ENCODE measurements around the gene C19orf85. TPM values are rescaled to one million over a fixed set of nuclear protein-coding genes. Genes with fewer than 3 reads are reported as not detected.

C19orf85 gene
- total RNA-seq, 1 experiment from 2014 or later, result not detected

GRCh38 chr19:55477905-55478304 lies 13.4 kb upstream of the C19orf85 start:
- DNase-seq (ENCODE audit: low spot score), result no peak

- DNase-seq (ENCODE audit: low spot score), result peak; percentile 100
Measured at GRCh38 chr19:55476100-55476775, 11.7 kb upstream of the C19orf85 start, which contains the start of gene ZNF628. Gene ZNF628, plus strand, starts transcription at chr19:55476617. Its CDS starts 3,294 bp downstream, at chr19:55479911.

DNA sequence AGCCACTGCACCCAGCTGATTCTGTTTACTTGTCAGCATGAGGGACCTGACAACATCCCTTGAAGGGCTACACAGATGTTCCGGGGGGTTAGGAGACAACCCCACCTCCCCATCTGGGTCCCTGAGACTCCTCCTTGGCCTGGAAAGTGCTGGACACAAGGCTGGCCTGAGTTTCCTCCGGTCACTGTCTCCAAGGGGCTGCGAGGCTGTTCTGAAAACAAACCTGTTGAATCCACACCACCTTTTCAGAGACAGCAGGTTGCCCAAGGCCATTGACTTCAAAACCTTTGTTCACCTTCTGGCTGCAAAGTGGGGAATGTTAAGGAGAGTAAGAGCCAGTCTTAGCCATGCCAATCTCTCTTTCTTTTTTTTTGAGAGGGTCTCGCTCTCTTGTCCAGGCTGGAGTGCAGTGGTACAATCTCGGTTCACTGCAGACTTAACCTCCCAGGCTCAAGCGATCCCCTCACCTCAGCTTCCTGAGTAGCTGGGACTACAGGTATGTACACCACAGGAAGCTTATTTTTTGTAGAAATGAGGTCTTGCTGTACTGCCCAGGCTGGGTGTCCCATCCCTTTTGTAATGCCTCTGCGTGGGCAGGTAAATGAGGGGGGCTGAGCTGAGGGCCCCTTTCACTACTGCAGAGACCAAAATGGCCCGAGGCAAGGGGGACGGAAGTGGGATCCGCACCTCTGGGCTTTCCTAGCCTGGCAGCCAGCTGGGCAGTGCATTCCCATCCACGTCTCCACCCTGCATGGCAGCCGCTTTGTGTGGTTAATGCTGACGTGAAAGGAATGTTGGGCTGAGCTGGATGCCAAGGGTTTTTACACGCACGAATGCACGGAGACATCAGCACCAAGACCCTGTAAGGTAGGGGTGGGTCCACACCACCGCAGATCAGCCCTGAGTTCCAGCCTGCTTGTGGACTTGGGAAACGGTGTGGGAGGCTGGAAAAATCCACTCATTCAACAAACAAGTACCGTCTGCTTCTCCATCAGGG lies 10.0 kb upstream of the C19orf85 start:
- DNase-seq (ENCODE audit: low spot score), result peak; percentile 99

- DNase-seq (ENCODE audit: low spot score), result no peak
Measured at GRCh38 chr19:55473225-55474012, 8.9 kb upstream of the C19orf85 start.

- peak; percentile 95 for DNase-seq (ENCODE audit: low spot score)
Measured at GRCh38 chr19:55472463-55472862, 7.9 kb upstream of the C19orf85 start.

DNA sequence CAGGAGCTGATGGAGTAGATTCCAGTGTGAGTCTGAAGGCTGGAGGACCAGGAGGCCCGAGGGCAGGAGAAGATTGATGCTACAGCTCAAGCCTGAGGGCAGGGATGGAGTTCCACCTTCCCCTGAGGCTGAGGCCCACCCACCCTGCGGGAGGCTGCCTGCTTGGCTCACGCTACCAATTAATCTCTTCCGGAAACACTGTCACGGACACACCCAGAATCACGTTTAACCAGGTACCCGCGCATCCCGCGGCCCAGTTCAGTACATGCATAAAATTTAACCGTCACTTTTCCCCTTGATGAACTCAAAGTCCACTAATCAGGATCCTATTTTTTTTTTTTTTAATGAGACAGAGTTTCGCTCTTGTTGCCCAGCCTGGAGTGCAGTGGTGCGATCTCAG lies 6.7 kb upstream of the C19orf85 start:
- DNase-seq (ENCODE audit: low spot score), result no peak

DNA sequence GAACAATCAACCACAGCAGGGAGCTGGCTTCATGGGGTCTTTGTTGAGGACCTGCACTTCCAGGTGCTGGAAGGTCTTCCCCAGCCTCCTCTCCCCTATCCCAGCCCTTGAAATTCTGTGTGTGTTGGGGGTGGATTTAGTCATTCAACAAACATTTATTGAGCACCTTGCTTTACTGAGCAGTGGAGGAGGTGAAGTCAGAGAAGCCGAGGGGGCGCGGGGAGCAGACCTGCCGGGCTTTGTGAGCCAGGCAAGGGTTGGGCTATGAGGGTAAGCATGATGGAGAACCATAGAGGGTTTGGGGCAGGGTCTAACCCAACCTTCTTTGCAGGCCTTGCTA lies 3.5 kb upstream of the C19orf85 start:
- DNase-seq (ENCODE audit: low spot score), result no peak

GRCh38 chr19:55467236-55468053 lies 2.9 kb upstream of the C19orf85 start:
- DNase-seq (ENCODE audit: low spot score), result no peak

DNA sequence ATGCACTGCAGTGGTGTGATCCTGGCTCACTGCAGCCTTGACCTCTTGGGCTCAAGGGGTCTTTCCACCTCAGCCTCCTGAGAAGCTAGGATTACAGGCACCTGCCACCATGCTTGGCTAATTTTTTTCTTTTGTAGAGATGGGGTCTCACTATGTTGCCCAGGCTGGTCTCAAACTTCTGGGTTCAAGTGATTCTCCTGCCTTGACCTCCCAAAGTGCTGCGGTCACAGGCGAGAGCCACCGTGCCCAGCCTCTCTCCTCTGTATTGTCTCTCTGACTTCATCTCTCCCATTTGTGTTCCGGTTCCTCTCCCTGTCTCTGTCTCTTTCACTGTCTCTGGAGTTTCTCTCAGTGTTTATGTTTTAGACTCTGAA lies 1.7 kb upstream of the C19orf85 start:
- no peak for DNase-seq (ENCODE audit: low spot score)

GRCh38 chr19:55465460-55466240 lies 1.1 kb upstream of the C19orf85 start:
- DNase-seq (ENCODE audit: low spot score), result no peak

DNA sequence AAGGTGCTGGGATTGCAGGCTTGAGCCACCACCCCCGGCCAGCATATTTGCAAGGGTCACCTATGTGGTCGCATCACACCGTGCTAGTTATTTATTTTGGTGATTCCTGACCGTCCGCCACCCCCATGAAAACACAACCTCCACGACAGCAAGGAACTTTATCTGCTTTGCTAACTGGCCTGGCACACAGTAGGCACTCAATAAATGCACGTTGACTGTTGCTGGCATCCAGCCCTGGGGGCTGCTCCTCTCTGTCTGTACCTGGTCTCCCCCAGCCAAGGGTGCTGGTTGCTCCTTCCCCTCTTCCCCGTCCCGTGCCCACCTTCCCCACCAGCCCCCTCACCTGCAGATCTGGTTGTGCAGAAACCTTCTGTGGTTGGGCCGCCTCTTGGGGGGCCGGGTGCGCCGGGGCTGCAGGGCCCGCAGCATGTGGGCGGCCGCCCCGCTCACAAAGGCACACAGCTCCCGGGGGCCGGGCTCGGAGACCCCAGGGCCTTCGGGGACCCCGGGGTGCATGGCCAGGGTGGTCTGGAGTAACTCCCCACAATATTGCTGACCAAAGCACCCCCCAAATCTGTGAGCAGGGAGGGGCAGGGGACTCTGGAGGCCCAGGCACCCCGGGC lies 401 bp downstream of the C19orf85 start:
- no peak for DNase-seq (ENCODE audit: low spot score)

DNA sequence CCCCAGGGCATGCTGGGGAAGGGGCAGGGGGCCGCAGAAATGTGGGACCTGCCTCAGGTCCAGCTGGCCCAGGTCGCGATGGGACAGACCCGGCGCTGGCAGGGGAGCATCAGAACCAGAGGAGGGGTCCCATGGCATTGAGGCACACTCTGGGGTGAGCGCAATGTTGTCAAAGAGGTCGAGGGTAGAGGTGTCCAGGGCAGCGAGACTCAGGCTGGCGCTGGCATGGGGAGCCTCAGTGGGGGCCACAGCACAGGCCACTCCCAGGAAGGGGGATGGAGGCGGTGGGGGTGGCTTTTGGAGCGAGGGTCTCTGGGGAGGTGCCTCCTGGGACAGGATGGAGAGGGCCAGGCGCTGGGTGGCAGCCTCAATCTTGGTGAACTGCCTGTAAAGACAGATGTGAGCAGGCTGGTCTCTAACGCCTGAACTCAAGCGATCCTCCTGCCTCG lies 944 bp downstream of the C19orf85 start:
- DNase-seq (ENCODE audit: low spot score), result no peak

GRCh38 chr19:55462722-55463121 lies 1.8 kb downstream of the C19orf85 start:
- DNase-seq (ENCODE audit: low spot score), result no peak

- no peak for DNase-seq (ENCODE audit: low spot score)
Measured at GRCh38 chr19:55461974-55462626, 2.5 kb downstream of the C19orf85 start.

DNA sequence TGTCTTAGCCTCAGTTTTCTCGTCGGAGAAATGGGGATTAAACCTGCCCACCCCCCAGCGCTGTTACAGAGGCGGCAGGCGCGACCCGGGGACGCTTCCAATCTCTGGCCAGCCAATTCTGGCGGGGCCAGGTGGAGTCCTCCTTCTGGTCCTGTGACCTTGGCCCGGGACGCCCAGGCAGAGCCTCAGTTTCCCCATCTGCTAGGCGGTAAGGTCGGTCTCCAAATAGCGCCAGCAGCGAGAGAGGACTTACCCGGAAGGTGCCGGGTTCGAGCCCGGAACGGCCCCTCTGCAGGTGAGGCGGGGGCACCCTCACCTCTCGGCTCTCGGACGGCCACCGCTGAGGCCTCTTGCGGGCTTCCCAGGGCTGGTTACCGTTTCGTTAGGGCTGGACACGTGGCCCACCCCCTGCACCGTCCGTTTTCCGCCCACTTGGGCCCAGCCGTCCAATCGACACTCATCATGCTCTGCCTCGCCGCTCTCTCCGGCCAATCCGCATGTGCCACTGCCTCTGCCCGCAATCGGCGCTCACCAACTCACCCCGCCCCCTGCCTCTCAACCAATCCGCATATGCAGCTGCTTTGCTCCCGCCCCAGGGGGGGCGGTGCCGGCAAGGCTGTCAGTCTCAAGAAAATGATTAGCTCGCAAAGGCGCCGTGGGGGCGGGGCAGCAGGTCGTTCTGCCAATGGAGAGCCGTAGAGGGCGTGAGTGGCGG lies 3.1 kb downstream of the C19orf85 start, which contains the start of gene ISOC2:
TSS of gene ISOC2 (minus strand) at position 384 of the 715 bp plus-strand sequence. CDS start 5,156 bp downstream, outside the sequence.
- peak; percentile 100 for DNase-seq (ENCODE audit: low spot score)

DNA sequence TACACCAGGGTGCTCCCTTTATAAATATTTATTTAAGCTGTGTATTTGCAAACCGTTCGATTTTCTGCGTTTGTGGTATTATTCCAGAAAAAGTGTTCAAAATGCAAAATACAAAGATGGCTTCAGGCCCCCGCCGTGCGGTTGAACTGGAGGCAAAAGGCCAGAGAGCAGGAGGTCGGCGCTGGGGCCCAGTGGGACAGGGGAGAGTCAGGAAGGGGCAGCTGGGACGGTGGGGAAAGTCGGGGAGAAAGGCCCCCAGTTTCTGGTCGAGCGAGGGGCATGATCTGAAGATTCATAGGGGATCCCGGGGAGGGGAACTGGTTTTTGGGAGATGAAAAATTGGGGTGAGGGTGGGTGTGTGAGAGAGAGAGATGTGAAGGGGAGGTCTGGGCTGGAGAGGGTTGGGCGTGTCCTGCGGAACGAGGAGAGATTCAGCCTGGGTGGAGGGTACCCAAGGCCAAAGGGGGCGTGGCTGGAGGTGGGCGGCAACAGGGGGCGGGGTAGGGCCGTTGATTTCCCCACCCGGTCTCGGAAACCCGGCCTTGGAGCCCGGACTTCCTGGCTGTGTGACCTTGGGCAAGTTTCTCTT lies 3.8 kb downstream of the C19orf85 start:
- peak; percentile 85 for DNase-seq (ENCODE audit: low spot score)

- no peak for DNase-seq (ENCODE audit: low spot score)
Measured at GRCh38 chr19:55459950-55460657, 4.4 kb downstream of the C19orf85 start.
